Upper lobe of left lung (tissue), 6 donors: ENCODE data around the gene SASH3. TPM values are rescaled to one million over a fixed set of nuclear protein-coding genes. Genes with fewer than 3 reads are reported as not detected.

Source experiments
- ATAC-seq, 2 donors: fragments of 200-7000 bp; cut with Tn5 transposase; one replicate each; pipeline ENCODE4 v1.9.1; 2022; ENCODE audit warnings: mild to moderate bottlenecking in 2 of 2, moderate library complexity in 2 of 2; ENCODE audit not compliant: low FRiP score in 2 of 2
- DNase-seq, 2 donors: peaks; one replicate each; pipeline ENCODE4 v3.0.0-alpha.2; 2019 to 2020
- H3K27ac ChIP-seq, 4 donors: fragments of 200-600 bp; sonication (generic); one replicate each; pipeline ENCODE4 v1.5.1; 2016 to 2019
- H3K27me3 ChIP-seq, 4 donors: fragments of 200-600 bp; sonication (generic); one replicate each; pipeline ENCODE4 v1.5.1; 2017 to 2019
- H3K36me3 ChIP-seq, 4 donors: fragments of 200-600 bp; sonication (generic); one replicate each; pipeline ENCODE4 v1.5.1; 2016 to 2019
- H3K4me1 ChIP-seq, 4 donors: fragments of 200-600 bp; sonication (generic); one replicate each; pipeline ENCODE4 v1.5.1; 2018 to 2019
- H3K4me3 ChIP-seq, 4 donors: fragments of 200-600 bp; sonication (generic); one replicate each; pipeline ENCODE4 v1.5.1; 2017 to 2019; ENCODE audit warnings: mild to moderate bottlenecking in 2 of 4, moderate library complexity in 1 of 4
- H3K9me3 ChIP-seq, 4 donors: fragments of 200-600 bp; sonication (generic); one replicate each; pipeline ENCODE4 v1.5.1; 2018 to 2019
- EP300 ChIP-seq, 4 donors: sonication (generic); formaldehyde crosslinking; IDR thresholded peaks; one replicate each; pipeline ENCODE4 v1.5.1; 2017; ENCODE audit warnings: antibody characterized with exemption in 4 of 4, control low read depth in 2 of 4
- POLR2A ChIP-seq, 4 donors: fragments of 450-650 bp; IDR thresholded peaks; one replicate each; pipeline ENCODE4 v1.5.1; 2016 to 2017; ENCODE audit warnings: antibody characterized with exemption in 4 of 4, mild to moderate bottlenecking in 2 of 4
- POLR2AphosphoS5 ChIP-seq, 2 donors: sonication (generic); formaldehyde crosslinking; IDR thresholded peaks; one replicate each; pipeline ENCODE4 v1.5.1; 2017; ENCODE audit warnings: antibody characterized with exemption in 2 of 2
- WGBS, 2 donors: methylation state at CpG; one replicate each; pipeline ENCODE4 v1.1.5; 2017 to 2018; 5-methylcytosine and 5-hydroxymethylcytosine counted together
- total RNA-seq, 6 donors: library from RNA; depleted of rRNA in 4 of 6; stranded (reverse); fragments of >200 nt in 4 of 6; gene quantifications; one replicate each; pipeline versions ENCODE4 v1.1.0 to v1.2.1, GENCODE V29; 2016 to 2021
- TF ChIP-seq, protein P1 (sequence below), 6 experiments: fragments of 450-650 bp in 4 of 6; fragments of 200-600 bp in 2 of 6; sonication (generic) in 2 of 6; IDR thresholded peaks; one replicate each; pipeline ENCODE4 v1.5.1; 2016 to 2019; ENCODE audit warnings: antibody characterized with exemption in 6 of 6
- donor health status: DM: no; HTN: no; CAD: no; lungs with moderate emphysema.
- donor health status: DM: no; HTN: yes; CAD: no; lungs with severe emphysema.

The SASH3 gene
- total RNA-seq, 6 donors from 2014 or later, result 21.5 to 60.3 (median 37.9) TPM

DNA sequence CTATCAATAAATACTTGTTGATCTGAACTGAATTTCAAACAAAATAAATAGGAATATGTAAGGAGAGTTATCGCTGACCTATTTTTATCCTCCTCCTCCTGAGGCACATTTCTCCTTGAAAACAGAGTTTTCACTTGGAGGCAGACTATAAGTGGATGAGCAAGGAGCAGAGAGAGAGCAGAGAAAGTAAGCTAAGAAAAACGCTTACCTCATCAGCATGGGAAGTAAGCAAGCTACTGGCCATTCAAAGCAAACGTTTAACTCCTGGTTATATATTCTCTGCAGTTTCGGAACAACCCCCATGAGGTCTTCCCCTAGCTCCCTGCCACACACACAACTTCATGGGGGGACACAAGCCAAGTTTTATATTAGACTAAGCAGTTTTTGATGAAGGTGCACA lies 50.7 kb downstream of the SASH3 start:
- WGBS, 2 donors, result 58 to 59% methylated on average over 4 of the region's 4 CpGs
- TF ChIP-seq, protein P1, sequence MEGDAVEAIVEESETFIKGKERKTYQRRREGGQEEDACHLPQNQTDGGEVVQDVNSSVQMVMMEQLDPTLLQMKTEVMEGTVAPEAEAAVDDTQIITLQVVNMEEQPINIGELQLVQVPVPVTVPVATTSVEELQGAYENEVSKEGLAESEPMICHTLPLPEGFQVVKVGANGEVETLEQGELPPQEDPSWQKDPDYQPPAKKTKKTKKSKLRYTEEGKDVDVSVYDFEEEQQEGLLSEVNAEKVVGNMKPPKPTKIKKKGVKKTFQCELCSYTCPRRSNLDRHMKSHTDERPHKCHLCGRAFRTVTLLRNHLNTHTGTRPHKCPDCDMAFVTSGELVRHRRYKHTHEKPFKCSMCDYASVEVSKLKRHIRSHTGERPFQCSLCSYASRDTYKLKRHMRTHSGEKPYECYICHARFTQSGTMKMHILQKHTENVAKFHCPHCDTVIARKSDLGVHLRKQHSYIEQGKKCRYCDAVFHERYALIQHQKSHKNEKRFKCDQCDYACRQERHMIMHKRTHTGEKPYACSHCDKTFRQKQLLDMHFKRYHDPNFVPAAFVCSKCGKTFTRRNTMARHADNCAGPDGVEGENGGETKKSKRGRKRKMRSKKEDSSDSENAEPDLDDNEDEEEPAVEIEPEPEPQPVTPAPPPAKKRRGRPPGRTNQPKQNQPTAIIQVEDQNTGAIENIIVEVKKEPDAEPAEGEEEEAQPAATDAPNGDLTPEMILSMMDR (IDR thresholded peaks at IDR 0.05), result no peak
- TF ChIP-seq POLR2AphosphoS5 (IDR thresholded peaks at IDR 0.05) (no peak), POLR2A (IDR thresholded peaks at IDR 0.05) (no peak), EP300 (IDR thresholded peaks at IDR 0.05) (no peak)
- no peak for ATAC-seq

DNA sequence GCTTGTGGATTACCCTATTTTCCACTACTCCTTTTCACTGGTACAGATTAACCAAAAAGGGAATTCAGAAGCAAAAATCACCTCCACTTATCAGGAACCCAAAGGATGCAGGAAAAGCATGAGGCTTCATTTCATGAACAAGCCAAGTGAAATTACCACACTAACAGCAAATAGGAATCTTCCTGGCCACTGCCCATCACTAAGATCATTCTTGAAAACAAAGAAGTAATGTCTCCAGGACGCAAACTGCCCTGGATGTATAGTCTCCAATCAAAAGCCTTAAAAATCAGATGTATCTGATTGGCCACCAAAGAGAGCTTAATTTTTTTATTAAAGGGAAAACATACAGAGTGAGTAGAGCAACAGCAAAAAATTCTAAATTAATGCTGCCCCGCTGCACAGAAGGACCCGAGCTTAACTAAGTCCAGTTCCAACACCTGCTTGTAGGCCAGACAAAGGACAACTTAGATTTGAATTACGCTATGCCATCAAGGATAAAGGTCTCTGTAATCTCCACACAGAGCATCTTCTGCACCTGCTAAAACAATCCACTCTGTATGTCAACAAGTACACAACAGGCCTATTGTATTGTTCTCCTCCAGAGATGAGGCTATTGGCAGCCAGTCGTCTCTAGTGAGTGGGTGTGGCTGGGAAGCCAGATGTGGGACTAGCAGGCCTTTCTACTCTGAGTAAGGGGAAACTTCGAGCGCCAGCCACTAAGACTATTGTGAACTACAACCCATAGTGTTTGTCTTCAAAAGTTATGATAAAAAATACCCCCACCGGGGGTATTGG lies 51.5 kb downstream of the SASH3 start:
- Histone ChIP-seq H3K9me3 (no peaks in the 10 kb centered on the region), H3K27me3 (no peaks in the 10 kb centered on the region), H3K4me3 (no peak overlapping the region), H3K4me1 (no peaks in the 10 kb centered on the region), H3K27ac (no peak overlapping the region), H3K36me3 (peaks cover 0 to 8% (median 2%) of the 10 kb centered on the region in 4 donors)
- DNase-seq (no peak), ATAC-seq (peak in 1 of 2 donors; percentile 66)
- 82 to 90% methylated on average over 8 of the region's 8 CpGs for WGBS, 2 donors
- no peak for TF ChIP-seq POLR2A (IDR thresholded peaks at IDR 0.05)
- TF ChIP-seq EP300 (IDR thresholded peaks at IDR 0.05), result no peak
- no peak for TF ChIP-seq POLR2AphosphoS5 (IDR thresholded peaks at IDR 0.05)
- TF ChIP-seq, protein P1 (IDR thresholded peaks at IDR 0.05), result no peak

More for the DNA sequence above, 50.7 kb downstream of the SASH3 start:
- Histone ChIP-seq H3K4me3 (no peak overlapping the region), H3K36me3 (peaks cover 0 to 8% (median 2%) of the 10 kb centered on the region in 4 donors), H3K27me3 (no peaks in the 10 kb centered on the region), H3K9me3 (no peaks in the 10 kb centered on the region), H3K4me1 (no peaks in the 10 kb centered on the region), H3K27ac (no peak overlapping the region)
- no peak for DNase-seq

- peak in 1 of 2 donors; percentile 78 for ATAC-seq
- DNase-seq, result peak in 1 of 2 donors; percentile 27
- 68 to 81% methylated on average over 2 to 5 of the region's 5 CpGs for WGBS, 2 donors
- Histone ChIP-seq H3K9me3 (no peaks in the 10 kb centered on the region), H3K27ac (no peak overlapping the region), H3K4me1 (no peaks in the 10 kb centered on the region), H3K27me3 (no peaks in the 10 kb centered on the region), H3K36me3 (peaks cover 0 to 4% (median 0%) of the 10 kb centered on the region in 4 donors), H3K4me3 (no peak overlapping the region)
- TF ChIP-seq POLR2A (IDR thresholded peaks at IDR 0.05) (no peak), POLR2AphosphoS5 (IDR thresholded peaks at IDR 0.05) (no peak), EP300 (IDR thresholded peaks at IDR 0.05) (no peak)
- TF ChIP-seq, protein P1 (IDR thresholded peaks at IDR 0.05), result no peak
These were observed 53.6 kb downstream of the SASH3 start for GRCh38 chrX:129833153-129833990.

- DNase-seq (no peak), ATAC-seq (no peak)
- no peaks in the 10 kb centered on the region for H3K9me3 ChIP-seq
- H3K27ac ChIP-seq, result no peak overlapping the region
- no peaks in the 10 kb centered on the region for H3K36me3 ChIP-seq
- no peak for TF ChIP-seq EP300 (IDR thresholded peaks at IDR 0.05)
- TF ChIP-seq POLR2AphosphoS5 (IDR thresholded peaks at IDR 0.05), result no peak
- TF ChIP-seq, protein P1 (IDR thresholded peaks at IDR 0.05), result no peak
- no peak for TF ChIP-seq POLR2A (IDR thresholded peaks at IDR 0.05)
- no peak overlapping the region for H3K4me3 ChIP-seq
- H3K27me3 ChIP-seq, result no peaks in the 10 kb centered on the region
- peaks cover 0 to 4% (median 0%) of the 10 kb centered on the region in 4 donors for H3K4me1 ChIP-seq
- WGBS, 2 donors, result 71 to 80% methylated on average over 3 of the region's 3 CpGs
These were observed 57.1 kb downstream of the SASH3 start for GRCh38 chrX:129836827-129837226.
